GM12891 (cell line): ENCODE data around the gene CHIT1.

Source experiments
- DNase-seq: peaks from one replicate; pipeline ENCODE4 v3.0.0; 2011; ENCODE audit warnings: low spot score; ENCODE audit not compliant: insufficient read length
- FAIRE-seq: peaks from 2 replicates; lab custom pipeline; 2011; peaks lifted over from hg19 to GRCh38; lab: Jason Lieb, UNC
- PAX5 ChIP-seq: IDR thresholded peaks from 2 replicates; pipeline ENCODE4 v1.6.1; 2011; ENCODE audit warnings: low read length, moderate library complexity, mild to moderate bottlenecking; ENCODE audit not compliant: insufficient read depth, severe bottlenecking
- POLR2A ChIP-seq: IDR thresholded peaks from 2 replicates; pipeline ENCODE4 v1.6.1; 2011; ENCODE audit warnings: low read depth, low read length, control low read depth
- POLR2AphosphoS5 ChIP-seq: IDR thresholded peaks from 2 replicates; pipeline ENCODE4 v1.6.1; 2011; ENCODE audit warnings: low read depth, low read length, control low read depth
- POU2F2 ChIP-seq: IDR thresholded peaks from 2 replicates; pipeline ENCODE4 v1.6.1; 2011; ENCODE audit warnings: low read depth, mild to moderate bottlenecking, control low read depth, low read length, moderate library complexity
- SPI1 ChIP-seq: IDR thresholded peaks from 2 replicates; pipeline ENCODE4 v1.6.1; 2011; ENCODE audit warnings: low read depth, low read length, control low read depth
- TAF1 ChIP-seq: IDR thresholded peaks from 2 replicates; pipeline ENCODE4 v1.6.1; 2011; ENCODE audit warnings: low read depth, low read length, control low read depth

The CHIT1 gene

DNA sequence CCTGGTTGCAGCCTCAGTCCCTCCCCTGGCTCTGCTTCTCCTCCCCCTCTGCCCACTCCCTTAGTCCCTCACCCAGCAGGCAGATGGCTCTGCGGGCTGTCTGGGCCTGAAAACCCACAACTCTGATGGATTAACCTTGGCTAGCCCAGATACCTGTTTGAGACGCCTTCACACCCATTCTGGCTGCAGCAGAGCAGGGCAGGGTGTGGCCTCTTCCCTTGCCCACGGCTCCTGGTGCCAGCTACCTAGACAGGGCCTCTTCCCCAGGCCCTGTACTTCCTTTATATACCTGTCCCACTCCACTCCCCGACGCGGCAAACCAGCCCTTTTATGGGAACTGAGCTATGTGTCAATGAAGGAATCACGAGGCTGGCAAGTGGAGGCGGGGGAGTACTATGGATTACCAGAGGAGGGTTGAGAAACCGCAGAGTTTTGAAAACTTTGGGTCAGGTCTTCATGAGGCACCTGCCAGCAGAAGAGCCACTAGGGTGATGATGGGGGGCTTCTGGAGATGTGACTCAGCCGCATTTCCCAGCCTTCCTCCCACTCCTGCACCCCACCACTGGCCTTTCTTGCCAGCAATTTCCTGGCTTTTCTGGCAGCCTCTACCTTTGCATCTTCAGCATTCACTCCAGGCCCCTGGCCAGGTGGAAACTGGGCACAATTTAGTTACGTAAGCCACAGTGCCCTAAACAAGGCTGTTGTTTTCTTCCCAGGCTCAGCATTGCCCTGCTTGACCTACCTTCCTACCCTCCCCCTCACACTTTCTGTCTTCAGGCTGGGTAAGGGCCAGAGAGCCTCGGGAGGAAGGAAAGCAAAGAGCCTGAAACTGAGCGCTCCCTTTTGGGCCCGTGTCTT lies 42.8 kb downstream of the CHIT1 start, which contains the start of gene CHI3L1:
Gene CHI3L1 (minus strand): TSS at position 259 of the 858 bp plus-strand sequence. CDS start 81 bp downstream, at position 178.
- DNase-seq: no peak
- no peak for FAIRE-seq
- TF ChIP-seq POLR2A (no peak), TAF1 (no peak), PAX5 (no peak), POLR2AphosphoS5 (no peak), POU2F2 (no peak), SPI1 (no peak)

DNA sequence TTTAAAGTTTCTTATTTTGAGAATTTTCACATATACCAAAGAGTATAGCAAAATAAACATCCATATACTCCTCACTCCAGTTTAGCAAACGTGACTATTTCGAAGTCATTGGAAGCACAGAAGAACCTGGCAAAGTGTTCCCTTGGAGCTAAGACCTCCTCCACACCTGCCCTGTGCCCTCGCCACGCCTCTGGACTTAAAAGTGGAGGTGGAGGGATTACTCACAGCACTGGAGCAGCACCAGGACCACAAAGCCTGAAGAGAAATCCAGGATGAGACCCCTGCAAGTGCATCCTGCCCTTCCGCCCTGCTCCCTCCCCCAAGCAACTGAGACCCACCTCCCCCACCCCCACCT lies 43.4 kb downstream of the CHIT1 start:
- FAIRE-seq: no peak
- no peak for DNase-seq
- no peak for TF ChIP-seq SPI1
- no peak for TF ChIP-seq TAF1
- TF ChIP-seq POLR2AphosphoS5: no peak
- no peak for TF ChIP-seq POLR2A
- TF ChIP-seq POU2F2: no peak
- no peak for TF ChIP-seq PAX5

DNA sequence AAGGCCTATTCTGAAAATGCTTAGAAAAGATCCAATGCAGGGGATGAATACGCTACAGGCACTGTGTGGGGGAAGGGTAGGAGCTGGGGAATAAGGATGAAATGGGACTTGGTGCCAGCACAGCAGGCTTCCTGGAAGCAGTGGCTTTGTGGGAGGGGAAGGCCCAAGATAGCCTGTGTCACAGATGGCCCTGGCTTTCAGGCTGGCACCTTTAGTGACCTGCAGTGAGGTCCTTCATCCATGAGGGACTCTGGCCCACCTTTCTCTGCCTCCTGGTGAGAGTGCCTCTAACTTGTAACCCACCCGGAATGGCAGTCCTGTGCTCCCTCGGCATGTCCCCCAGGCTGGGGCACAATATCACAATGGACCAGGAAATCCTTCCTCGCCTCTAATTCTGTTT lies 43.9 kb downstream of the CHIT1 start:
- no peak for FAIRE-seq
- DNase-seq: no peak

DNA sequence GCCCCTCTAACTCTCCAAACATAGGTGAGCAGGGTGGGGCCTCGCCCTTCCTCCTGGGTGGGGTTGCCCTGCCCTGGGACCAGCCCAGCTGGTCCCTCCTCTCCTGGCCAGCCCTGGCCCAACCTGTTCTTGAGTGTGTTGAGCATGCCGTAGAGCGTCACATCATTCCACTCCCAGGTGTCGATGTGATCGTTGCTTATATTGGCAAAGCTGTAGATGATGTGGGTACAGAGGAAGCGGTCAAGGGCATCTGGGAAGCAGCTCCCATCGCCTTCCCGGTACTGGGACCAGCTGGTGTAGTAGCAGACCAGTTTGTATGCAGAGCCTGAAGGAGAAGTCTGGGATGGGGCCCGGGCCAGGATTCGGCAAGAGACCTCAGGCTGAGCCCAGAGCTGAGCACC lies 44.4 kb downstream of the CHIT1 start:
- no peak for FAIRE-seq

More for the DNA sequence above, 43.9 kb downstream of the CHIT1 start:
- no peak for TF ChIP-seq SPI1
- TF ChIP-seq PAX5: no peak
- no peak for TF ChIP-seq POU2F2
- no peak for TF ChIP-seq POLR2A
- no peak for TF ChIP-seq POLR2AphosphoS5
- no peak for TF ChIP-seq TAF1

DNA sequence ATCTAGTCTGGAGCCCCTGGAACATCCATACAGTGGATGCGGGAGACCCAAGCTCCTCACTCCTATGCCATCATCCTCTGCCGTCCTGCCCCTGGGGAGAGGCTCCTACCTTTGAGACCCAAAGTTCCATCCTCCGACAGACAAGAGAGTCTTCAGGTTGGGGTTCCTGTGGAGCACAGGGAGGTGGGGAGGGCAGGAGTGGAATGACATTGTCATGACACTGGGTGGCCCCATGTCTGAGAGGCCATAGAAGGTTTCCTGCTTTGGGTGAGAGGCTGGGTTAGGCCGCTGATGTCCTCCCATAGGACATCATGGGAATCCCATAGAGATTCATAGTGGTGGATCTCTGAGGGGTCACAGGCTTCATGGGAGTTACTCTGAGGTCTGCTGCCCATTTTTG lies 45.0 kb downstream of the CHIT1 start:
- FAIRE-seq (no peak), DNase-seq (no peak)
- TF ChIP-seq PAX5: no peak
- no peak for TF ChIP-seq TAF1
- TF ChIP-seq SPI1: no peak
- no peak for TF ChIP-seq POLR2AphosphoS5
- TF ChIP-seq POU2F2: no peak
- TF ChIP-seq POLR2A: no peak

More for the DNA sequence above, 44.4 kb downstream of the CHIT1 start:
- no peak for DNase-seq
- TF ChIP-seq TAF1: no peak
- no peak for TF ChIP-seq POLR2AphosphoS5
- TF ChIP-seq SPI1: no peak
- no peak for TF ChIP-seq POU2F2
- TF ChIP-seq POLR2A: no peak
- no peak for TF ChIP-seq PAX5

DNA sequence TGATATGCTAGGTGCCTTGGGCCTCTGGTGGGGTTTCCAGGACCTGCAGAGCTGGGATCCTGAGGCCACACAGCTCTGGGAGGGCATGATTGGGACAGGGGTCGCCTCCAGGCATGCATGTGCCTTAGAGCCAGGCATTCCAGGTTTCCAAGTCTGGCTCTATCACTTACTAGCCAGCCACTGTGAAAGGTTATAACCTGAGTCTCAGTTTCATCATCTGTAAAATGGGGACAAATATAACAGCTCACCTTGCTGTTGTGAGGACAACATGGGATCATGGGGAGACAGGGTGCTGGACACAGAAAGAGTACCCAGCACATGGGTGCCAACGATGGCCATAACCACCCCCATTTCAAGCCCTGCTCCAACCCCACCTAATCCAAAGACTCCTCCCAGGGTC lies 45.6 kb downstream of the CHIT1 start:
- TF ChIP-seq POU2F2 (no peak), PAX5 (no peak), TAF1 (no peak), SPI1 (no peak), POLR2A (no peak), POLR2AphosphoS5 (no peak)
- no peak for FAIRE-seq

DNA sequence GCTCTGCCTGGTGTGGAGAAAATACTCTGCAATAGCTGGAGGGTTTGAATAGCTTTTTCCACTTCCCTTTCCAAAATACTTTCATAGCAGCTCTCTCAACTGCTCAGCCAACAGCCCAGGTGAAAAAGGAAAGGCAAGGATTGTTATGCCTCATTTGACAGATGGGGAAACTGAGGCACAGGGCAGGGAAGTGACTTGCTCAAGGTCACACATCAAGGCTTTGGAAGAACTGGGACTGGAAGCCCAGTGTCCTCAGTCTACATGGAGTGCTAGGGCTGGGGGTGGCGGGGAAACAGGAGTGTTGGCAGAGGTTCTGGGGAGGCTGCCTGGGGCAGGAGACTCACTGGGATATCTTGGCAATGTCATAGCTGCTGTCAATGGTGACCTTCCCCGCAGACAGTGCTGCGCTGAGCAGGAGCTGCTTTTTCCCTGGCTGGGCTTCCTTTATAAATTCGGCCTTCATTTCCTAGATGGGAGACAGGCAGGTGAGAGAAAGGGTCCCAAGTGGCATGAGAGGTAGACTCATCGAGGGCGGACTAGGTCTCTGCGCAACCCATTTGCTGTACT lies 47.0 kb downstream of the CHIT1 start:
- no peak for DNase-seq
- FAIRE-seq: no peak
- TF ChIP-seq POU2F2 (no peak), SPI1 (no peak), TAF1 (no peak), PAX5 (no peak), POLR2AphosphoS5 (no peak), POLR2A (no peak)

More for the DNA sequence above, 45.6 kb downstream of the CHIT1 start:
- DNase-seq: no peak

DNA sequence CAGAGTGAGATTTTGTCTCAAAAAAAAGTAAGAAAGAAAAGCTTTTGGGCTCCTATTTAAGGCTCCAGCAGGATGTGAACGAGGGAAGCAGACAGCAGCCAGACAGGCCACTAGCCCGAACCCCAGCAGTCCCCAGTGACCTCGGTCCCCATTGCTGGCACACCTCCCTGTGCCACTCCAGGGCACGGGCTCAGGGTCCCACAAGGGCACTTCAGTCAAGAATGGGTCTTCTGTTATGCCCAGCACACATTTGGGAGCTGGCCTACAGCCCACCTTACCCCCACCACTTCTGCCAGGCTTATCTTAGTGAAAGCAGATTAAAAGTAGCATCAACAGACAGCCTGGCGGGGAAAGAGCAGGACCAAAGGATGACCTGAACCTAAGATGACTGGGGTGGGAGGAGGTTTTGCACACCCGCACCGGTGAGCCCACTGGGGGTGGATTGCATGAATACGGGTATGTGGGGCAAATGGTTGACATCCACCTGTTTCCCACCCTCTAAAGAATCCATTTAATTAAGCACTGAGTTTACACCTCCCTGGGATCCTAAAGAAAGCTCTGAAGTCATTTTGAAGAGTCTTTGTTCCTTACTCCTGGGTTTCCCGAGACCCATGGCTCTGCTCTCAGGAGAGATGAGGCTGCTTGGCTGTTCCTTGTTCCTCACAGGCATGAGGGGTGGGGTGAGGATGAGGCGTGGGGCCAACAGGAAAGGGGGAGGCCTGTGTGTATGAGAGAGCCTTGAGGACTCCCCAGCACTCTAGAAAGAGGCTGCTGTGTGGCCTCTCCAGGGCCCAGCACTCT lies 47.7 kb downstream of the CHIT1 start:
- no peak for FAIRE-seq
- DNase-seq: no peak
- TF ChIP-seq POLR2A (no peak), POLR2AphosphoS5 (no peak), SPI1 (no peak), TAF1 (no peak), POU2F2 (no peak), PAX5 (no peak)
